WTC11 (cell line): ENCODE data around the gene GET4.

Experiments
- CTCF ChIP-seq: fragments of 200-600 bp; IDR thresholded peaks from 2 replicates; pipeline ENCODE4 v1.8.0; 2022; ENCODE audit warnings: antibody characterized with exemption
- NR1H2 ChIP-seq: sonication (generic); formaldehyde crosslinking; IDR thresholded peaks from 2 replicates; pipeline ENCODE4 v1.9.0; 2021; ENCODE audit warnings: mild to moderate bottlenecking, moderate library complexity, missing genetic modification reagents
- USF1 ChIP-seq: sonication (generic); formaldehyde crosslinking; IDR thresholded peaks from 2 replicates; pipeline ENCODE4 v1.8.0; 2022; ENCODE audit warnings: mild to moderate bottlenecking, missing genetic modification reagents

- TF ChIP-seq NR1H2 (CRISPR knock-in tag), result no peak
- TF ChIP-seq CTCF, result no peak
- no peak for TF ChIP-seq USF1 (CRISPR knock-in tag)
Measured at GRCh38 chr7:931871-932650, 55.7 kb downstream of the GET4 start.
